GM23338 (cell line): ENCODE results near the gene SMYD3. TPM values are rescaled to one million over a fixed set of nuclear protein-coding genes. Genes with fewer than 3 reads are reported as not detected.

Experiments
- ATAC-seq: fragments of 200-7000 bp; cut with Tn5 transposase; 3 replicates; pipeline ENCODE4 v1.9.1; 2020
- DNase-seq: peaks from one replicate; pipeline ENCODE4 v3.0.0-alpha.2; 2015; ENCODE audit warnings: low spot score
- H2AFZ ChIP-seq: fragments of 200-600 bp; sonication (generic); 2 replicates; pipeline ENCODE4 v1.8.0; 2016; ENCODE audit warnings: antibody characterized with exemption, mild to moderate bottlenecking, moderate library complexity
- H3F3A ChIP-seq: fragments of 200-600 bp; sonication (generic); replicated peaks from 2 replicates; pipeline ENCODE4 v1.8.0; 2017; ENCODE audit warnings: antibody characterized with exemption, mixed run types, low read depth
- H3K27ac ChIP-seq: fragments of 200-600 bp; sonication (generic); 2 replicates; pipeline ENCODE4 v1.6.1; 2016; ENCODE audit warnings: low read depth
- H3K27me3 ChIP-seq: fragments of 200-600 bp; sonication (generic); 2 replicates; pipeline ENCODE4 v1.8.0; 2016; ENCODE audit warnings: mild to moderate bottlenecking, mixed run types, moderate library complexity; ENCODE audit not compliant: insufficient read depth
- H3K36me3 ChIP-seq: fragments of 200-600 bp; sonication (generic); 2 replicates; pipeline ENCODE4 v1.8.0; 2016; ENCODE audit warnings: mild to moderate bottlenecking; ENCODE audit not compliant: insufficient read depth
- H3K4me1 ChIP-seq: fragments of 200-600 bp; sonication (generic); 2 replicates; pipeline ENCODE4 v1.8.0; 2016; ENCODE audit warnings: mild to moderate bottlenecking, moderate library complexity; ENCODE audit not compliant: insufficient read depth
- H3K4me2 ChIP-seq: fragments of 200-600 bp; sonication (generic); 2 replicates; pipeline ENCODE4 v1.7.1; 2017; ENCODE audit warnings: mixed run types
- H3K4me3 ChIP-seq: fragments of 200-600 bp; sonication (generic); 2 replicates; pipeline ENCODE4 v1.6.1; 2016; ENCODE audit warnings: mixed run types
- H3K79me2 ChIP-seq: fragments of 200-600 bp; sonication (generic); replicated peaks from 2 replicates; pipeline ENCODE4 v1.8.0; 2017; ENCODE audit warnings: mild to moderate bottlenecking; ENCODE audit not compliant: insufficient read depth
- H3K9me2 ChIP-seq: fragments of 200-600 bp; sonication (generic); 2 replicates; pipeline ENCODE4 v1.8.0; 2017; ENCODE audit not compliant: insufficient read depth
- H4K20me1 ChIP-seq: fragments of 200-600 bp; sonication (generic); replicated peaks from 2 replicates; pipeline ENCODE4 v1.8.0; 2017; ENCODE audit warnings: mild to moderate bottlenecking; ENCODE audit not compliant: insufficient read depth
- H3K27ac Mint-ChIP-seq: 2 replicates; pipeline ENCODE4 v1.8.0; 2020; ENCODE audit warnings: inconsistent platforms, mild to moderate bottlenecking, moderate library complexity, mixed read lengths
- H3K27me3 Mint-ChIP-seq: 3 replicates; pipeline ENCODE4 v1.8.0; 2022; ENCODE audit warnings: low read depth, mild to moderate bottlenecking, moderate library complexity, mixed read lengths, inconsistent platforms; ENCODE audit not compliant: insufficient read depth, poor library complexity
- H3K36me3 Mint-ChIP-seq: 3 replicates; pipeline ENCODE4 v1.8.0; 2021; ENCODE audit warnings: low read depth, mild to moderate bottlenecking, inconsistent platforms, moderate library complexity, mixed read lengths
- H3K4me1 Mint-ChIP-seq: 3 replicates; pipeline ENCODE4 v1.8.0; 2020; ENCODE audit warnings: mild to moderate bottlenecking, inconsistent platforms, mixed read lengths
- H3K4me3 Mint-ChIP-seq: 3 replicates; pipeline ENCODE4 v1.8.0; 2021; ENCODE audit warnings: moderate library complexity, mild to moderate bottlenecking, inconsistent platforms, mixed read lengths
- H3K9me3 Mint-ChIP-seq: 3 replicates; pipeline ENCODE4 v1.8.0; 2020; ENCODE audit warnings: moderate library complexity, mild to moderate bottlenecking, inconsistent platforms, mixed read lengths
- CREB1 ChIP-seq: fragments of 250-450 bp; sonication (Bioruptor Pico); IDR thresholded peaks from 2 replicates; pipeline ENCODE4 v1.5.0; 2020; ENCODE audit warnings: low read depth, mild to moderate bottlenecking, moderate library complexity
- CTCF ChIP-seq, 2 experiments: fragments of 200-600 bp in 1 of 2; sonication (generic) in 1 of 2; conservative IDR thresholded peaks; 2 replicates each; pipeline versions ENCODE4 v1.5.1 to v1.6.1; 2016 to 2017; ENCODE audit warnings: antibody characterized with exemption in 2 of 2, low read depth in 2 of 2, mild to moderate bottlenecking in 2 of 2, moderate library complexity in 1 of 2
- ETS1 ChIP-seq: IDR thresholded peaks from 2 replicates; pipeline ENCODE4 v1.6.1; 2016; ENCODE audit warnings: antibody characterized with exemption
- EZH2 ChIP-seq: fragments of 200-600 bp; sonication (generic); IDR thresholded peaks from one replicate; pipeline ENCODE4 v1.8.0; 2017; ENCODE audit warnings: antibody characterized with exemption, mild to moderate bottlenecking, low read depth; ENCODE audit not compliant: unreplicated experiment
- EZH2phosphoT487 ChIP-seq: fragments of 200-600 bp; sonication (generic); IDR thresholded peaks from one replicate; pipeline ENCODE4 v1.8.1; 2018; ENCODE audit warnings: antibody characterized with exemption; ENCODE audit not compliant: unreplicated experiment
- JUNB ChIP-seq: IDR thresholded peaks from one replicate; pipeline ENCODE4 v1.6.1; 2016; ENCODE audit warnings: antibody characterized with exemption; ENCODE audit not compliant: unreplicated experiment
- POLR2AphosphoS5 ChIP-seq: IDR thresholded peaks from 2 replicates; pipeline ENCODE4 v1.6.1; 2016; ENCODE audit warnings: antibody characterized with exemption, low read depth
- REST ChIP-seq: IDR thresholded peaks from one replicate; pipeline ENCODE4 v1.6.1; 2018; ENCODE audit warnings: antibody characterized with exemption; ENCODE audit not compliant: unreplicated experiment
- STAT1 ChIP-seq: IDR thresholded peaks from one replicate; pipeline ENCODE4 v1.6.1; 2016; ENCODE audit warnings: antibody characterized with exemption; ENCODE audit not compliant: unreplicated experiment
- ZNF331 ChIP-seq: fragments of 250-450 bp; sonication (Bioruptor Pico); IDR thresholded peaks from 2 replicates; pipeline ENCODE4 v1.5.0; 2020; ENCODE audit warnings: low read depth, mild to moderate bottlenecking, moderate library complexity
- polyA plus RNA-seq: library from polyadenylated mRNA; unstranded; fragments of >200 nt; fragmentation: Nextera tagmentation; extraction: Ambion mirVana; gene quantifications from 2 replicates; pipeline ENCODE4 v1.2.1, GENCODE V29; 2016
- total RNA-seq: library from RNA; depleted of rRNA; stranded (reverse); fragments of >200 nt; shearing (Covaris generic); gene quantifications from 2 replicates; pipeline ENCODE4 v1.2.3, GENCODE V29; 2014

SMYD3 gene
- total and polyA plus RNA-seq, 2 experiments from 2014 or later = 31.8 to 34.4 TPM

DNA sequence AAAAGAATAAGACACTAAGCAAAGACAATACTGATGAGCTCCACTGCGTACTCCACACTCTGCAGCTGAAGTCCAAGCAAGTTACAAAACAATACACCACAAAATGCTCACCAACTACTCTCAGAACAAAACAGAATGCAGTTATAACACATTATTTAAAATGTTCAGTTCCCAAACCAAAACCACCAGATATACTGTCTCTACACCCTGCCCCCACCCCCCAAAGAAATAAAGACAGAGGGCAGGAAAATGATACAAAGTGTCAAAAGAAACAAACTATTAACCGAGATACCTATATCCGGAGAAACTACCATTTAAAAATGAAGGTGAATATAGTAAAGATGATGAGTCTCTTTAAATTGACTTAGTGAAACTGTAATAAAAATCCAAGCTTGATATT is 729.3 kb downstream of the SMYD3 start (continued):
- TF ChIP-seq POLR2AphosphoS5 = no peak
- TF ChIP-seq CREB1 (CRISPR knock-in tag) = no peak

DNA sequence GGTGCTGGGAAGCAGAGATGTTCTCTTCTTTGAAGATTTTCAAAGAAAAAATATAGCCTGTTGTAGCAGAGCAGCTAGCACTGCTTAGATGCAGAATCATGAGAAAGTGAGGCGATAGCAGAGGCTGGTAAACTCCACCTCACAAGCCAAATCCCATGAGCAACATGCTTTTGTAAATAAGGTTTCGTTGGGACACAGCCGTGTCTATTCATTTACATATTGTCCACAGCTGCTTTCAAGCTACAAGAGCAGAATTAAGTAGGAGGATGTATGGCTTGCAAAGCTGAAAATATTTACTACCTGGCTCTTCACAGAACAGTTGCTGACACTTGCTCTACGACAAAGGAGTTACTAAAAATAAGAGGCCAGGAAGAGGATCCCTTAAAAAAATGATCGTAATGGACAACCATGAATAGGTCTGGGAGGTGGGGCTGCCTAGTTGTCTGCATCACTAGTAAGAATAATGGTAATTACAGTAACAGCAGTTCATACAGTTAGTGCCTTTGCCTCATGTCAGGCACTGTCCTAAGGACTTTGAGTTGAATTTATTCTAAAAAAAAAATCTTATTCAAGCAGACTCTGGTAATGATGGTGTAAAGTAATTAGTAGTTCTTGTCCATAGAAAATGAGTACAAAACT is 730.3 kb downstream of the SMYD3 start:
- Histone ChIP-seq H3K4me3 (no peak overlapping the region), H3K36me3 (no peaks in the 10 kb centered on the region), H3K79me2 (no peaks in the 10 kb centered on the region), H3K27me3 (no peaks in the 10 kb centered on the region), H2AFZ (no peak overlapping the region), H3K9me2 (no peaks in the 10 kb centered on the region), H3K27ac (no peak overlapping the region), H3K4me2 (no peak overlapping the region), H3K4me1 (no peaks in the 10 kb centered on the region), H4K20me1 (no peaks in the 10 kb centered on the region), H3F3A (no peaks in the 10 kb centered on the region)
- Mint-ChIP-seq H3K9me3 (peaks cover 7% of the 10 kb centered on the region; the same call in 2 of the 3 replicates), H3K27ac (no peak overlapping the region), H3K36me3 (peaks cover 2% of the 10 kb centered on the region; the same call in 1 of the 3 replicates), H3K4me1 (peaks cover 5% of the 10 kb centered on the region), H3K4me3 (no peak overlapping the region), H3K27me3 (no peaks in the 10 kb centered on the region)
- no peak for TF ChIP-seq EZH2
- no peak for TF ChIP-seq CTCF (conservative IDR thresholded peaks at IDR 0.05; ENCODE audit: low read depth in 2 of 2)
- no peak for TF ChIP-seq REST
- no peak for TF ChIP-seq JUNB
- TF ChIP-seq EZH2phosphoT487 = no peak
- no peak for TF ChIP-seq STAT1
- TF ChIP-seq CREB1 (CRISPR knock-in tag) = no peak
- TF ChIP-seq POLR2AphosphoS5 = no peak
- no peak for TF ChIP-seq ZNF331 (CRISPR knock-in tag)
- TF ChIP-seq ETS1 = no peak
- no peak for DNase-seq
- ATAC-seq = no peak
